Activated B cell treated with CpG ODN at 0.5 μM for 24 hours (primary cell): Measurements from ENCODE around the gene HCST. TPM values are rescaled to one million over a fixed set of nuclear protein-coding genes. Genes with fewer than 3 reads are reported as not detected.
"Not testable (repeated sequence)": the region's sequence is repeated elsewhere in the genome, so short reads cannot be mapped to it uniquely, and the experiment has no call there.

Source experiments
- ATAC-seq: fragments of 200-7000 bp; cut with Tn5 transposase; one replicate; pipeline ENCODE4 v1.10.0; 2021; ENCODE audit warnings: low read depth, mild to moderate bottlenecking, moderate library complexity
- CTCF ChIA-PET: fragments of 350-600 bp; sonication (Branson Sonifier 250); formaldehyde crosslinking; loops from one replicate; lab custom pipeline; 2021; ENCODE audit warnings: antibody characterized with exemption; lab: Charles Lee
- POLR2A ChIA-PET: fragments of 350-600 bp; sonication (Branson Sonifier 250); formaldehyde crosslinking; loops from one replicate; lab custom pipeline; 2021; ENCODE audit warnings: antibody characterized with exemption; lab: Charles Lee
- DNase-seq: peaks from one replicate; pipeline ENCODE4 v3.0.0; 2022
- H3K27ac Mint-ChIP-seq: one replicate; pipeline ENCODE4 v1.8.0; 2020; ENCODE audit warnings: mixed read lengths
- H3K27me3 Mint-ChIP-seq: one replicate; pipeline ENCODE4 v1.8.0; 2021; ENCODE audit warnings: mixed read lengths
- H3K36me3 Mint-ChIP-seq: one replicate; pipeline ENCODE4 v1.8.0; 2021; ENCODE audit warnings: low read depth, mixed read lengths
- H3K4me1 Mint-ChIP-seq: one replicate; pipeline ENCODE4 v1.8.0; 2021; ENCODE audit warnings: mixed read lengths
- H3K4me3 Mint-ChIP-seq: one replicate; pipeline ENCODE4 v1.8.0; 2020; ENCODE audit warnings: mild to moderate bottlenecking, mixed read lengths
- H3K9me3 Mint-ChIP-seq: one replicate; pipeline ENCODE4 v1.8.0; 2020; ENCODE audit warnings: mixed read lengths
- intact Hi-C: fragments of 100-400 bp; cut with micrococcal nuclease; formaldehyde crosslinking; loops from one replicate; pipeline ENCODE4 v1.15.1; 2024
- total RNA-seq: library from RNA; stranded (reverse); gene quantifications from 2 replicates; pipeline ENCODE4 v1.2.3, GENCODE V29; 2022
- TF ChIP-seq, protein P1 (sequence below): fragments of 200-600 bp; IDR thresholded peaks from one replicate; pipeline ENCODE4 v1.8.0; 2022; ENCODE audit warnings: antibody characterized with exemption, mild to moderate bottlenecking

Gene HCST
- total RNA-seq, 1 donor from 2014 or later: 2.9 TPM

DNA sequence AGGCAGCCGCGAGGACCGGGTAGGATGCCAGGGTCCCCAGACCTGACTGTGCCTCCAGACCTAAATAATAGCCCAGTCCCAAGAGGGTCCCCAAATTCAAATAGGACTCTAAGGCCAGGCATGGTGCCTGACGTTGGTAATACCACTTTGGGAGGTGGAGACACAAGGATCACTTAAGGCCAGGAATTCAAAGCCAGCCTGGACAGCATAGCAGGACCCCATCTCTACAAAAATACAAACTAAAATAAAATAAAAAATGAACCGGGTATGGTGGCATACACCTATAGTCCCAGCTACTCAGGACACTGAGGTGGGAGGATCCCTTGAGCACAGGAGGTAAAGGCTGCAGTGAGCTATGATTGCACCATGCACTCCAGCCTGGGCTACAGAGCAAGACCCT, 39.3 kb upstream of the HCST start:
- no peaks in the 10 kb centered on the region for H3K9me3 Mint-ChIP-seq
- peaks cover 67% of the 10 kb centered on the region for H3K27me3 Mint-ChIP-seq
- peaks cover 8% of the 10 kb centered on the region for H3K4me1 Mint-ChIP-seq
- ChIA-PET POLR2A (no interaction called here), CTCF (no interaction called here)
- TF ChIP-seq, protein P1, sequence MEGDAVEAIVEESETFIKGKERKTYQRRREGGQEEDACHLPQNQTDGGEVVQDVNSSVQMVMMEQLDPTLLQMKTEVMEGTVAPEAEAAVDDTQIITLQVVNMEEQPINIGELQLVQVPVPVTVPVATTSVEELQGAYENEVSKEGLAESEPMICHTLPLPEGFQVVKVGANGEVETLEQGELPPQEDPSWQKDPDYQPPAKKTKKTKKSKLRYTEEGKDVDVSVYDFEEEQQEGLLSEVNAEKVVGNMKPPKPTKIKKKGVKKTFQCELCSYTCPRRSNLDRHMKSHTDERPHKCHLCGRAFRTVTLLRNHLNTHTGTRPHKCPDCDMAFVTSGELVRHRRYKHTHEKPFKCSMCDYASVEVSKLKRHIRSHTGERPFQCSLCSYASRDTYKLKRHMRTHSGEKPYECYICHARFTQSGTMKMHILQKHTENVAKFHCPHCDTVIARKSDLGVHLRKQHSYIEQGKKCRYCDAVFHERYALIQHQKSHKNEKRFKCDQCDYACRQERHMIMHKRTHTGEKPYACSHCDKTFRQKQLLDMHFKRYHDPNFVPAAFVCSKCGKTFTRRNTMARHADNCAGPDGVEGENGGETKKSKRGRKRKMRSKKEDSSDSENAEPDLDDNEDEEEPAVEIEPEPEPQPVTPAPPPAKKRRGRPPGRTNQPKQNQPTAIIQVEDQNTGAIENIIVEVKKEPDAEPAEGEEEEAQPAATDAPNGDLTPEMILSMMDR: no peak
- H3K27ac Mint-ChIP-seq: no peak overlapping the region
- no peak for ATAC-seq
- no peak overlapping the region for H3K4me3 Mint-ChIP-seq
- intact Hi-C loops: no loop called here
- H3K36me3 Mint-ChIP-seq: no peaks in the 10 kb centered on the region
- DNase-seq: no peak

DNA sequence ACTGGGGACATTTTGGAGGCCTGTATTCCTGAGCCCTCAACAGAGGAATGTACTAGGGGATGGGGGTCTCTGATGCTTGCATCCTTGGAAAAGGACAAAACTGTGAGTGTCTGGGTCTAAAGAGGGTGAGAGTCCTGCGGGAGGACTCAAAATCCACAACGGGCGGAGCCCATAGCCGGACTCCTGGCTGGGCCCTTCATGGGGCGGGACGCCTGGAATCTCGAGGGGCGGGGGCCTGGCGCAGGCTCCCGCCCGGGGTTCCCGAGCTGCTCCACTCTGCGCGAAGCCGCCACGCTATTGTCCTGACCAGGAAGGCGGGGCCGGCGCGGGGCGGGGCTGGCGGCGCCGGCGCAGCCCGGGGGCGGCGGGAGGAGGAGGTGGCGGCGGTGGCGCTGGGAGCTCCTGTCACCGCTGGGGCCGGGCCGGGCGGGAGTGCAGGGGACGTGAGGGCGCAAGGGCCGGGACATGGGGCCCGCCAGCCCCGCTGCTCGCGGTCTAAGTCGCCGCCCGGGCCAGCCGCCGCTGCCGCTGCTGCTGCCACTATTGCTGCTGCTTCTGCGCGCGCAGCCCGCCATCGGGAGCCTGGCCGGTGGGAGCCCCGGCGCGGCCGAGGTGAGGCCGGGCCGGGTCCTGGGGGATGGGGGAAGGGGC, 34.0 kb upstream of the HCST start, which contains the start of gene APLP1:
Gene APLP1, plus strand, starts transcription at position 403 of the 651 bp plus-strand sequence. Its CDS starts 63 bp downstream, at position 466.
- ATAC-seq (peak; percentile 67), DNase-seq (peak; percentile 57)
- Mint-ChIP-seq H3K27me3 (peaks cover 59% of the 10 kb centered on the region), H3K36me3 (no peaks in the 10 kb centered on the region), H3K27ac (no peak within 1 kb of the TSS), H3K9me3 (no peaks in the 10 kb centered on the region), H3K4me3 (peak within 1 kb of the TSS; percentile 56), H3K4me1 (peaks cover 17% of the 10 kb centered on the region)
- ChIA-PET POLR2A (interaction anchor here (1.0 to 1.3 kb wide), 2 partner anchors 32 to 126 kb away, joined by 3 read pairs; partner anchors contain the start of gene NFKBID), CTCF (no interaction called here)
- TF ChIP-seq, protein P1: no peak
- intact Hi-C loops: loop anchor here (5.0 kb wide), 1 partner anchor 91 kb away; the partner anchor contains the start of gene ARHGAP33

DNA sequence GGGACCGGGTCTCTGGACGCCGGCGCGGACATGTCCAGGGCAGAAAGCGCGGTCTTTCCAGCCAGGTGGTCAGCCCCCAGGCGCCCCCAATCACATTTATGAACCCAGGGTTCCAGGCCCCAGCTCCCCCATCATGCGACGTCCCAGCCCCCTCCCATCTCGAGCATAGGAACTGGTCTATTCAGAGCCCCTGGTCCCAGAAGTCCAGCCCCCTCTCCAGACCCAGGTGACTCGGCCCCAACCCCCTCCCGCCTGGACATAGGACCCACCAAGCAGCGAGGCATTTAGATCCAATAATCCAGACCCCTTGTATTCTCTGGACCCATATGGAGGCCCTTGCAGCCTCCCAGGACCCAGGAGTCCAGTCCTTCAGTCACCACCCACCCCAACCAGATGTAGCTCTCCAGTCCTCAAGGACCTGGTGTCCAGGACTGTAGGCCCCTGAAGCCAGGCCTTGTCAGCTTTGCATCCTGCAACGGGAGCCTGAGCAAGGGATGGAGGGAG, 33.5 kb upstream of the HCST start:
- intact Hi-C loops: loop anchor here (5.0 kb wide), 1 partner anchor 92 kb away; the partner anchor contains the start of gene ARHGAP33
- Mint-ChIP-seq H3K4me1 (peaks cover 17% of the 10 kb centered on the region), H3K4me3 (peak overlapping the region; percentile 56), H3K36me3 (no peaks in the 10 kb centered on the region), H3K27me3 (peaks cover 62% of the 10 kb centered on the region), H3K9me3 (no peaks in the 10 kb centered on the region), H3K27ac (no peak overlapping the region)
- ChIA-PET CTCF (no interaction called here), POLR2A (interaction anchor here (1.0 to 1.3 kb wide), 2 partner anchors 32 to 126 kb away, joined by 3 read pairs; partner anchors contain the start of gene NFKBID)
- ATAC-seq: no peak
- TF ChIP-seq, protein P1: no peak
- no peak for DNase-seq

DNA sequence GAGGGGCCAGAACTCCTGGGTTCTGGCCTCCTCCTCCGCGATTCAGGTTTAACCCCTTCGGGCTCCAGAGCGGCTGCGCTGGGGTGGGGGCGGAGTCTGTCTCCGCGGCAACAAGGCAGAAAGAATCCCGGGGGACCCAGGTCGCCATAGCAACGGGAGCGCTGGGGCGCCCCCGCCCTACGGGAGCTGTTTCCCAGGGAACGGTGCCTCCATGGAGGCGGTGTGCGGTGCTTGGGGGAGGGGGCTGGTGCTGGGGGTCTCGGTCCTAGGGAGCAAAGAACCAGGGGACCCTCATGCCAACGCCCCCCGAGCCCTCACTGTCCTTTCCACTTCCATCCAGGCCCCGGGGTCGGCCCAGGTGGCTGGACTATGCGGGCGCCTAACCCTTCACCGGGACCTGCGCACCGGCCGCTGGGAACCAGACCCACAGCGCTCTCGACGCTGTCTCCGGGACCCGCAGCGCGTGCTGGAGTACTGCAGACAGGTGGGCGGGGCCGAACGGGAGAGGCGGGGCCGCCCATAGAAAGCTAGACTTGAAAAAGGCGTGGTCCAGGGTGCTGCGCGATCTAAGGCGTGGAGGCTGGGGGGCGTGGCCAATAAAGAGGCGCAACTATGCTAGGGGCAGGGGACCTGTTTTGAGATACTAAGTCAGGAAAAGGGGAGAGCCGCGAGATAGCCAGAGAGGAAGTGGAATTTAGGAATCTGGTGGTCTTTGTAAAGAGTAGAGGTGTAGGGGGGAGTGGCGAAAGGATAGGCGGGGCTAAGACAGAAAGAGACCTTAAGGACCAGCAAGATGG, 32.8 kb upstream of the HCST start:
- ATAC-seq (peak; percentile 83), DNase-seq (peak; percentile 55)
- no peaks in the 10 kb centered on the region for H3K9me3 Mint-ChIP-seq
- peaks cover 61% of the 10 kb centered on the region for H3K27me3 Mint-ChIP-seq
- TF ChIP-seq, protein P1: no peak
- no peaks in the 10 kb centered on the region for H3K36me3 Mint-ChIP-seq
- peak overlapping the region; percentile 67 for H3K4me3 Mint-ChIP-seq
- ChIA-PET CTCF (interaction anchor here (1.5 kb wide), 1 partner anchor 13 kb away, joined by 3 read pairs; no protein-coding TSS in a partner anchor), POLR2A (interaction anchor here (0.5 to 1.3 kb wide), 2 partner anchors 50 to 127 kb away, joined by 3 to 4 read pairs; no protein-coding TSS in a partner anchor)
- H3K27ac Mint-ChIP-seq: no peak overlapping the region
- intact Hi-C loops: loop anchor here (5.0 kb wide), 1 partner anchor 92 kb away; the partner anchor contains the start of gene ARHGAP33
- H3K4me1 Mint-ChIP-seq: peaks cover 17% of the 10 kb centered on the region

DNA sequence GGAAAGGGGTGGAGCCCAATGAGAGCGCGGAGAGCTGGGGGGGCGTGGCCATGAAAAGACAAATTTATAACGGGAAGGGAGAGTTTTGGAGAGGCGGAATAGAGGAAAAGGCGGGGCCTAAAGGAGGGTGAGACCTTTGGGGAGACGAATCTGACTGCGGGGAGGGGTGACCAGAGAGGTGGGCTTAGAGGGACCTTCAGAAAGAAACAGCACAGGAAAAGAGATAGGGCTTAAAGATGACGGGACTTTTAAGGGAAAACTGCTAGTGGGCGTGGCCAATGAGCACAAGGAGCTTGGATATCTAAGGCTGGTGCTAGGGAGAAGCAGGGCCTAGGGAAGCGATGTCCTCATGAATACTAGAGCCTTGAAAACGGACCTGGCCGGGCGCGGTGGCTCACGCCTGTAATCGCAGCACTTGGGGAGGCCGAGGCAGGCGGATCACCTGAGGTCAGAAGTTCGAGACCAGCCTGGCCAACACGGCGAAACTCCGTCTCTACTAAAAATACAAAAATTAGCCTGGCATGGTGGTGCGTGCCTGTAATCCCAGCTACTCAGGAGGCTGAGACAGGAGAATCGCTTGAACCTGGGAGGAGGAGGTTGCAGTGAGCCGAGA, 32.1 kb upstream of the HCST start:
- intact Hi-C loops, H3K36me3 Mint-ChIP-seq, POLR2A ChIA-PET, DNase-seq, ATAC-seq, H3K27ac Mint-ChIP-seq, H3K9me3 Mint-ChIP-seq: not testable (repeated sequence)
- peaks cover 17% of the 10 kb centered on the region for H3K4me1 Mint-ChIP-seq
- peaks cover 56% of the 10 kb centered on the region for H3K27me3 Mint-ChIP-seq
- CTCF ChIA-PET: interaction anchor here (1.5 kb wide), 1 partner anchor 12 kb away, joined by 3 read pairs; no protein-coding TSS in a partner anchor
- peak overlapping the region; percentile 67 for H3K4me3 Mint-ChIP-seq
